ENCODE results near the gene PLXNA4.
"Not testable (repeated sequence)": the region's sequence is repeated elsewhere in the genome, so short reads cannot be mapped to it uniquely, and the experiment has no call there.

The PLXNA4 gene

DNA sequence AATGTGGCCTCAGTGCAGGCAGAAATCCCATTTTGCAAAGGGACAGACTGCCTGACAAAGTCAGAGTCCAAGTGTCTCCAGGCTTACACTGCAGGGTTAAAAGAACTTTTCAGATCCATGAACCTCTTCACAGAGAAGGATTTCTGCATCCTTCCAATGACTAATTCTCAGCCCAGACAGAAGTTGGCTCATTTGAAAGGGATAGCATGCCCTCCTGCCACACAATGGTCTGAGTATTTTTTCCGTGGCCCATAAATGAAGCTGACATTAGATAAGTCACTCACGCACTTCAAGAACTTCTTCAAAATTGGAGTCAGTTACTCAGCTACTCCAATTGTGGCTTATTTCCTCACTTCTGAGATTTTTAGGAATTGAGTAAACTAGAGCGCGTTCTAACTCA lies 170.2 kb downstream of the PLXNA4 start:
- no peak for DNase-seq

DNA sequence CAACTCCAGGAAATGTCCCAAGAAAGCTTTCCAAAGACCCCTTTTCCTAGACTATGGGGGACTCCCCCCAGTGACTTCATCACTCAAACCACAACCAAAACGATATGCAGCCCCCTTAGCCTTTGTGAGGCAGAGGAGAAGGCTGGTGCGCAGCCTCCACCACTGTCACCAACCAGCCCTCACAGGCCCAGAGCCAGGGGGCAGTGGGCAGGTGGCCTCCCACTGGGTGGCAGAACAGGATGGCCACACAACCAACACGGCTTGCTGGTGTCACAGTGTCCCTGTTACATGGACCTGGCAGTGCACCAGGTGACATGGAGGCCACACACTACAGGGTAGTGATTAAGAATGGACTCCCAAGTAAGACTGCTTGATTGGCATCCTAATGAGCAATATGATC lies 172.0 kb downstream of the PLXNA4 start:
- DNase-seq, result no peak

DNA sequence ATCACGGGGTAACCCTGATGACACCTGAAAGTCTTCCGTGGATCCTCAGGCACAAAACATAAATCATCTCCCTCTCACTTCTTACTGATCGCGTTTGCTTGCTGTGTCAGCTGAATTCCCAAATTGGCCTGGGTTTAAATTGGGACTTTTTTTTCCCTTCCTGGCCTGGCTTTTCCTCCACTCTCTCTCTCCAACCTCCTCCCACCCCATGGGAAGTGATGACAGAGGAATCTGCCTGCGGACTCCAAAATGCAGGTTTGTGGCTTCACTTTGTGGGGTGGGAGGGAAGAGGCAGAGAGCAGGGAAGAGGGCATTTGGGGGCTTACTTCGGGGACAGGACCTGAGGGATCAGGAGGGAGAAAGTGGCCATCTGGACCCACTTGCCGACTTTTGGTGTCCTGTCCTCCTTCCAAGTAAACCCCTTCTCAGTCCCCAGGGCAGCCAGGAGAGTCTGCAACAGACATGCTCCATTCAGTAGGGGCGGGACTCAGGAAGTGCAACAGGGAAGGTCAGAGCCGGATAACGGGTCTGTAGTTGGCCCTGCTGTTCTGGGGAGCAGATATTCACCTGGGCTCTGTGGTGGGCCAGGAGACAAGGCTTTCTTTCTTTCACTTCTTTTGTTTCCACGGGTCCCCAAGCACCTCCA lies 172.7 kb downstream of the PLXNA4 start:
- DNase-seq, result no peak

DNA sequence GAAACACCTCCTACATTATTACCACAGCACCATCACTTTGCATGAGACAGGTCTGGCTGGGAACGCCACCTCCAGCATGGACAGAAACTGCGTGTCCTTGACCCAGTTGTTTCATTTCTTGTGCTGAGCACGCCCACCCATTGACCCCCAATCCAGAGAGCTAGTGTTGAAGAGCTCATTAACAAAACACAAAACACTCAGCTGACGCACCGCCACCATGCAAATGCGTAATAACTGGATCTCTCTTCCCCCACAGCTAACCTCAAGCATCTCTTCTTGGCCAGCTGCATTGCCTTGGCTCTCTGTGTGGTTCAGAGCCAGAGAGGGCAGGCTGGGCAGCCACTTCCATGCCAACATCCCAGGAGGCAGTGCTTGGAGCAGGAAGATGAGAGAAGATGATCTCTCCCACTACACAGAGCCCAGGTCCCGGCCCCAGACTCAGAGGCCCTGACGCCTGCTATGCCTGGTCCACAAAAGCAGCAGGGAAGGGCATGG lies 173.5 kb downstream of the PLXNA4 start:
- DNase-seq, result peak; percentile 66

DNA sequence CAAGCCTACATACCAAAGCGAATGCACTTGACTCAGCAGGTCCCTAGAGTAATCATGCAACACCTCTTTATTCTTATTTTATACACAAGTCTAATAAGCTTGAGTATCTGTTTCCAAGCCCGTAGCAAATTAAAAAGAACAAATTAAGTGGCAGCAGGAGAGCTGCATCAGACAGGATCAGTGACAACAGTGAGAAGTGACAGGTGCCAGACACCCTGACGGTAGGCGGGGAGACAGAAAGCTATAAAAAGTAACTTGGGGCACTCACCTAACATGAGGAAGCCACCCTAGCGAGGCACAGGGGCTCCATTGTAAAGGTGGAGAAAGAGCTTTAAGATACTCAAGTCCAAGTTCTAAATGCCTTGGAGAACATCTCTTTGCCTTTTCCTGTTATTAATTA lies 174.2 kb downstream of the PLXNA4 start:
- DNase-seq, result no peak

DNA sequence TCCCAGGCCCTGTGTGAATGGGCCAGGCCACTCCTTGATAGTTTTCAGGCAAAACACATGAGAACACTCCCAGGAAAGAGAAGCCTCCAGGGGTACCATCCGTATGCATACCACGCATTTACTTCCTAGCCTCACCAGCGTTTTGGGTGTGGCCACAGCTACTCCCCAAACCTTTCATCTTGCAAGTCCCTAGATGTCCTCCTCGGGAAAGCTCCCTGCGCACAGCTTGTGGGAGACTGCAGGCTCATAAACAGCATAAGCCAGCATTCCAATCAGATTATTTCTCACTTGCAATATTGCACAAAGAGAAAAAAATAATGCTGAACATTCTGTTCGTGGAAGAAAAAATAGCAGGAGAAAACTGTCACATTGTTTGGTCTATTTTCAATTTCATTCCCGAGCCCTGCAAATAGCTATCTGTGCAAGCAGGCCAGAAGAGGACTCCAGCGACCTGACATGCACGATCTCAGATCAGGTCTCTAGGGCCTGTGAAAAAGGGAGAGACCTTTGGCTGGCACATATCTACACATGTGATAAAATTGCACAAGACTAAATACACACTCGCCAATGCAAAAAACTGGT lies 175.6 kb downstream of the PLXNA4 start:
- no peak for DNase-seq

DNA sequence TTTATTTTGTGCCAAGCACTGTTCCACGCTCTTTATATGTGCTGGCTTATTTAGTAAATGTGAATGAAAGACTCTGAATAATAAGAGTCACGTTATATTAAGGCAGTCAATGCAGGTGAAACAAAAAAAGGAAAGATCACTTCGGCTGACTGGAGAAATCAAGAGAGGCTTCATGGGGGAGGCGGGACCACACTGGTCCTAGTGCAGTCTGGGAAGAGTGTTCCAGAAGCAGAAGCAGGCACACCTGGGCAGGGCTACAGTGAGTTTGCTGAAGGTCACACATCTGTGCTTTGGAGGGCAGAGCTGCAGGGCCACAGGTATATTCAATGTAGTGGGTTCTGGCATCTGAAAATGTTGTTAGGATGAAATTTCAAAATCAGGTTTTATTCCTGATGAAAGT lies 176.9 kb downstream of the PLXNA4 start:
- DNase-seq, result no peak

DNA sequence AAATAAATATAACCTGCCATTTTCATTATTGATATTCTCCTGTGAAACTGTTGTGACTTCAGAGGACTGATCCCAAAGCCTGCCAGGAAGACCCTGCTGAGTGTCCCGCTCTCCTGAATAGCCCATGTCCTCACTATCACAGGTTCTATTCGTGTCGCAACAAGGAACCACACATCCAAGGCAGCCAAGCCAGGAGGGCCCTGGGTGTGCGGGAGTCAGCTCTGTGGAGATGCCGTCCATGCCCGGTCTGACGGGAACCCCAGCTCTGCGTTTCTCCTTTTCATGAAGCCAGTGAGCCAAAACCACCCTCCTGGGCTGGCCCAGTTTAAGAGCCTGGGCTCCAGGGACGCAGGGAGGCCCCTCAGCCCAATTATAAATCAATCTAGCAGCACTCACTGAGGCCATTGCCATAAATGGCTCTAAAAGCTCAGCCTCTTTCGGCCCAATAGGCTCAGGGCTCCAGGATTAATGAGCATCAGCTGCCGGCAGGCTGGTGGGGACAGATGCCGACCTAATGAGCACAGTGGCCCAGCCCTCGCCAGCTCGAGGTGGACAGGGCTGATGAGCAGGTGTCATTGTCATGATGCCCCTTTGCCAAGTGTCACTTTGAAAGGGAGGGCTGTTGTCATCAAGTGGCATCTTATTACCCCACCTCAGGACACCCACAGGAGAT lies 177.9 kb downstream of the PLXNA4 start:
- no peak for DNase-seq

DNA sequence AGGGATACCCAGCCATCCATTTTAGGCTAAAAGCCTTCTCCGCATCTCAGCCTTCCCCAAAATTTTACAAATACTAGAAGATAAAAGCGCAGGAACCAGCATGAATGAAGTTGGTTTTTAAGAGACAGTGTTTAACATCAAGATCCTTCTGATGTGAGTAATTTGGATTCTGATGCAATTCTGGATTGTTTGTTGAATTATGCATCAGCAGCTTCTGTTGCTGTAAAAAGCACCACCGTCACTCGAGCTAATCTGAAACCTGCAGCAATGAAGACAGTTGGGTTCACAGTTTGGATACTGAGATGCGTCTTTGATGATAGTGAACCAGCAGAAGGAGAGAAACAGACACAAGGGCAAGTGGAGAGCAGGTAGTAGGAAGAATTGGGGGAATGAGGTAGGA lies 179.2 kb downstream of the PLXNA4 start:
- no peak for DNase-seq

DNA sequence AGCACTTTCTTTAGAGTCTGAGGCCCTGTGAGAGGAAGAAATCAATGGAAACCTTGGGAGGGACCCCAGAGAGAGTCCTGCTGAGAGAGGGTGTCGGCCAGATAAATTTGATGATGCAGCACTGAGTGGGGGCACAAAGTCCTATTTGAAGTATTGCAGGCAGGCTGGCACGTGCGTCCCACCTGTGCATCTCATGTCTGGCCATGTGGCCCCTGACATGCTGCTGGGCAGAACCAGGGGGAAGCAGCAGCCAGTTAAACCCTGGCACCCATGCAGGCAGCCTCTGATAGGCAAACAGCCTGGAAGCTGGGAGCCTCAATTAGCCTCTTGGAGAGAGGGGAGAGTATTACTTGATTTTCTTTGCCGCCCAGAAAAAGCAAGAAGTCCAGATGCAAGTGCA lies 180.9 kb downstream of the PLXNA4 start:
- DNase-seq, result no peak

DNA sequence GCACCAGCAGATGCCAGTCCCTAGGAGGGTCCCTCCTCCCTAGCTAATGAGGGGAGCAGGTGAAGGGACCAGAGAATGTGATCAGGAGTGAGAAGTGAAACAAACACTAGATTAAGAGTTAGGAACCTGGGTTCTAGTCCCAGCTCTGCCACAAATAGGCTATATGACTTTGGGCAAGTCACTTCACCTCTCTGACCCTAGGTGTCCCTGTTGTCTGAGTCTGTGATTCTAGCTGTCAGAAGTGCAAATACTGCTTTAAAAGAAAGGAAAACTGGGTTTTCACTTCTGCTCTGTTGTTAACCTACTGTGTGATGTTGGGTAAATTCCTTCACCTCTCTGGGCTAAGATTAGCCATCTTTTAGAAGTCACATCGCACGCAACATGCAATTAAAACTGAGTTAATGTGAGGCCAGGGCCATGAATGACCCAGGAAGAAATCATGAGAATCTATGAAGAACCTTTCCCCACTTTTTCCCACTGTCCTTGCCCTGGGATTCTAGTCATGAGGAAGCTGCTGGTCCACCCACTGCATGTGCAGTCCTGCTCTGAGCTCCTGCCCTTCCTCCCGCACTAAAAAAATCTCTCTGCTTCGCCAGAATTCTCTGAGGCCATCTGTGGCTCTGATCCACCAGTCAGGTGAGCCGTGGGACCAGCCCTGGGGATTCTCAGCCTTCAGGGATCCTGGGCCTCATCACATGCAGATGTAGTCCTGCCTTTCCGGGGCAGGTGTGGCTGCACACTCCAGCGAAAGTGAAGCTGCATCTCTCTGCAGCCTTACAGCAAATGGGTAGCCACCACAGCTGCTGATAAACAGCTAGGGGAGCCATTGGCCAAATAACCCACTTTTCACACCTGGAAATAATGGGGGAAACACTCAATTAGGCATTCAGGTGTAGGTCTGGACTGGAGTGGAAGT lies 181.7 kb downstream of the PLXNA4 start:
- DNase-seq, result no peak

DNA sequence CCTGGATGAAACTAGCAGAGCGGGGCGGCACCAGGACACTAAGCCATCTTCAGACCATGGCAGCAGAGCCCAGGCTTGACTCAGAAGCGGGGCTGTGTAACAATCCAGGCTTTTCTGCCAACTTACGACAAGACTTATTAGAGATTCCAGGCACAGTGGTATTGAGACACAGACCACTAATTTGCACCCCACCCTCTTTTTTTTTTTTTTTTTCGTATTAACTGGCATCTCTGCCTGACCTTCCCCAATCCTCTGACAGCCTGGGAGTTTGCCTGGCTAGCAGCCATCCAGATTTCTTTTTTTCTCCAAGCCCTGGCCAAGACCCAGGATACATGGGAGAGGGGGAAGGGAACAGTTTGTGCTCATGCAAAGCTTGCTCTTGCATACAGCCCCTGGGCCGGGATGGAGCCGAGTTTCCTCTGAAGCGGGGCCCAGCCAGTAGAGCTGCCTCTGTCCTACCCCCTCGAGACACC lies 182.4 kb downstream of the PLXNA4 start:
- DNase-seq, result no peak

DNA sequence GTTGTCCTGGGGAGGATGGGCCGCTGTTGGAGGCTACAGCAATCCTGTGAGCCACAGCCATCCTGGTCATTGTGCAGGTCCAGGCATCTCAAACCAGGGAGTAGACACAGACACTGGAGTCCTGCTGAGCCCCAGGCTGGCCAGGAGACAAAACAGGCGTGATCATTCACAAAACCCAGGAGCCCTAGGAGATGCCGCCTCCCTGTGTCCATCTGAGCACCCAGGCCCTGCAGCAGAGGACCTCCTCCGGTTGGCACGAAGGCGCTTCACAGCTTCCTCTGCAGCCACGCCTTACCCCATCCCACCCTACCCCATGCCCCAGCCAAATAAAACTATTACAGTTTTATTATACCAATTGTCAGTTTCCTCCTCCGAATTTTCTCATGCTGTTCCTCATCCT lies 183.6 kb downstream of the PLXNA4 start:
- no peak for DNase-seq

DNA sequence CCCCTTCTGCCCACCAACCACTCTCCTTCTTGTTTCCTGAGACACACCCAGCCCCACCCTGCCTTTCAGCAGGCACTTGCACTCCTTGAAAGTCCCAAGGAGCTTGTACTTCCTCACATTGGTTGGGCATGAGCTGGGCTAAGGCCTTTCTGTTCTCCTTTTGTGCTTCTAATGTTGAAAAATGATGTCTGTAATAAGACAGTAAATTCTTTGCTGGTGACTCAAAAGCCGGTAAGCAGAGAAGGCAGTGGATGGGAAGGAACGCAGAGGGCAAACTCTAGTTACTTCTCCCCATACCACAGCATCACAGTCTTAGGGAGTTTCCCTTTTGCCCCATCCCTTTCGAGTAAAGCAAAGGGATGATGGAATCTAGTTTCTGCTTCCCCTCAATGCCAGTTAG lies 185.6 kb downstream of the PLXNA4 start:
- no peak for DNase-seq

DNA sequence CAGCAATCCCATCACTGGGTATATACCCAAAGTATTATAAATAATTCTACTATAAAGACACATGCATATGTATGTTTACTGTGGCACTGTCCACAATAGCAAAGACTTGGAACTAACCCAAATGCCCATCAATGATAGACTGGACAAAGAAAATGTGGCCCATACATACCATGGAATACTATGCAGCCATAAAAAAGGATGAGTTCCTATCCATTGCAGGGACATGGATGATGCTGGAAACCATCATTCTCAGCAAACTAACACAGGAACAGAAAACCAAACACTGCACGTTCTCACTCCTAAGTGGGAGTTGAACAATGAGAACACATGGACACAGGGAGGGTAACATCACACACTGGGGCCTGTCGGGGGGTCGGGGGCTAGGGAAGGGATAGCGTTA lies 186.2 kb downstream of the PLXNA4 start:
- not testable (repeated sequence) for DNase-seq

DNA sequence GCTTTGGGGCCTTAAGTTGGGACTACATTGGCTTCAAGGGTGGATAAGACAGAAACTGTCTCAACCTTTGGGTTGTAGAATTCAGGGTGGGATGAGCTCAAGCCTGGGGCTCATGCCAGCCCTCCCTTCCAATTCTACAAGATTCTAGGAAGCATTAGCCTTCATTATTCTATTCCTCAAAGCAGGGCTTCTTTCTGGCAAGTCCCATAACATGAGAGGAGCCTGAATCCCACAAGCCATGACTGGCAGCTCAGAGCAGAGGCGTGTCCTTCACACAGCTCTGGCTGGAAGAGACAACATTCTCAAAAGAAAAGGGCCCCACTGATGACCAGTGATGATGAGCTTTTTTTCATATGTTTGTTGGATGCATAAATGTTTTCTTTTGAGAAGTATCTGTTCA lies 187.6 kb downstream of the PLXNA4 start:
- no peak for DNase-seq

DNA sequence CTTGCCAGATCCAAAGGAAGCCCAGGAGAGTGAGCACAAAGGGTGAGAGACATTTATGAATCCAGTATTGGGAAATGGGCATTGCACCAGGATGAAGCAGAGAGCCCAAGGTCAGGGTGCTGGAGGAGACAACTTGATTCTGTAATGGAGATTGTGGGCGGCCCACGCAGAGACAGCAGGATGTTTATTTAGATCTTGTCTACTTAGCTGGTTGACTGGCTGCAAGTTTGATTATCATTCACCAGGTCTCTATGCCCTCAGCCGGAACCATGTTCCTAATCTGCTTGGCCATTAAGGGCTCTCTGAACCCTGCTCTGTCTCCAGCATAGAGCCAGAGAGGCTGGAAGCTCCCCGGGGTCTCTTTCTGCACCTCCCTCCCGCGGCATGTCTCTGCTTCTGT lies 188.7 kb downstream of the PLXNA4 start:
- DNase-seq, result no peak

DNA sequence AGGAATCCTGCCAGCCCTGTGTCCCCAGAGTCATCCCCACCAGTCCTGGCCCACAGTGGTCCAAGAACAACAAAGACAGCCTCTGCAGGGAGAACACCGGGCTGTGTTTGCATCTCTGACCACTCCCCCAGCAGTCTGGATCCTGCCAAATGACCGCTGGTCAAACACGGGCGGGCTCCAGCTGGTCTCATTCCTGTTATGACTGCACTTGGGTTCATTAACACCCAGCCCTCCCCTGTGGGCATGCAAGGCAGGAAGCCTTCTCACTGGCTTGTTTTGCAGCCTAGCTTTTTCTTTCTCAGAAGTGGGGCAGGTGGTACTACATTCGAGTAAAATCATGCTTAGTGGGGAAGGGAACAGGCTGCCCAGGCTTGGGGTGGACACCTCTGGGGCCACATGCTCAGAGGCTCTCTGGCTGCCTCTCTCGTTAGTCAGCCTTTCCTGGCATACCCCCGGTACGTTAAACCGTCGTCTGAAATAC lies 190.0 kb downstream of the PLXNA4 start:
- DNase-seq, result peak; percentile 63

DNA sequence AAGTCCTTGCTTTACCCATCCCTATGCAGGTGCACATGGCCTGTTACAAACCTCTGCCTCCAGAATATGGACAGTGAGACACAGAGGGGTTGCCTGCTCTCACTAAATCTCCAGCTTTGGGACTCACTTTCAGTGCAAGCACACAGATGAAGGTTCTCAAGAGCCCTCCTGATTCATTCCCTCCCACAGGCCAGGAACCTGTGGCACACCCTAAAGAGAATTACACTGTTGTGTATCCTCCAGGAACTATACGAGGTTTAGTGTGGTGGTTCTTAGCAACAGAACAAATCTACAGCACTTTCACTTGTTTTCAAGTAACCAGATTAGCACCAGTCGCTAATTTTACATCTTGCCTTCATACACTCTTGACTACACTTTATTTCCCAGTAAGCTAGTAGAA lies 192.3 kb downstream of the PLXNA4 start:
- DNase-seq, result no peak

DNA sequence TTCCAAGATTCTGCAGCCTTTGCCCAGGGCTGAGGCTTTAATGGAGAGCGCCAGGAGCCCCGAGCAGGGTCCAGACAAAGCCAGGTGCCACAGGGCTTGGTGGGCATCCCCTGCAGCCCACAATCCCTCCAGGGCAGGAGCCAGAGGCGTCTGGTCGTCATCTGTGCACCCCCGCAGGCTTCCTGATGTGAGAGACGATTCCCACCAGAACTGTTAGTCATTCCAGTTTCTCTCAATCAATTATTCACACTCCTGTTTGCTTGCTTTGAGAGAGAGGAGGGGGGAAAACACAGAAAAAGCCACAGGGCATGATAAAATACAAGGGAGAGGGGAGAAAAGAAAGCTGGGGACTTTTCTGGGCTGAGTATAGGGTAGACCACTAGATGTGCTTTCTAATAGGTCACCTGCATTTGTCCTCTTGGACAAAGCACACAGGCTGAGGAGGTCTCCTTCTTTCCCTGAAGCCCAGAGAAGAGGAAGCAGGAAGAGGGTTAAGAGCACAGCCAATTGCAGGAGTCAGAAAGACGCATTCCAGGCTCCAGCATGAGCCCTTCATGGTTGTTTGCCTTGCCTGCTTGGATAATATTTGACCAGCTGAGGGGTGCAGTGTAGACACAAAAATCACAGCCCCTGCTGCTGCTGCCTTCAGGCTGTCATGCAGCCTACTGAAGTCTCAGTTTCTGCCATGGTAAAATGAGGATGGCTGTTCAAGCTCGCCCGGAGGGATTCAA lies 194.4 kb downstream of the PLXNA4 start:
- no peak for DNase-seq

DNA sequence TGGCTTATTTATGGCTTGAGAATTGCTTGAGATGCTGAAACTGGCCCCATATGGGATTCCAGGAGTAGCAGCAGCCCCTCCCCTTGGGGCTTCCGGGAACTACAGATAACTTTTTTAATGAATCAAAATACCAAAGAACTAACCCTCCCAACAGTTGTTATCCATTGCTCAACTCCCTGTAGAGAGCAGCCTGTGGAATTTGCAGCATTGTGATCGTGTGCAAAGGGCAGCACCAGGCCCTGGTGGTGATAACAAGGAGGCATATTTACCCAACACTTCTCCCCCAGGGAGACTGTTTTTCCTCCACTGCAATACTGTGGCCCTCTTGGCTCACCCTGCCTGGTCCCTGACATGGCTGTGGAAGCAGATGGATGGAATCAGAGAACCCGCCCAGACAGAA lies 196.2 kb downstream of the PLXNA4 start:
- DNase-seq, result no peak

DNA sequence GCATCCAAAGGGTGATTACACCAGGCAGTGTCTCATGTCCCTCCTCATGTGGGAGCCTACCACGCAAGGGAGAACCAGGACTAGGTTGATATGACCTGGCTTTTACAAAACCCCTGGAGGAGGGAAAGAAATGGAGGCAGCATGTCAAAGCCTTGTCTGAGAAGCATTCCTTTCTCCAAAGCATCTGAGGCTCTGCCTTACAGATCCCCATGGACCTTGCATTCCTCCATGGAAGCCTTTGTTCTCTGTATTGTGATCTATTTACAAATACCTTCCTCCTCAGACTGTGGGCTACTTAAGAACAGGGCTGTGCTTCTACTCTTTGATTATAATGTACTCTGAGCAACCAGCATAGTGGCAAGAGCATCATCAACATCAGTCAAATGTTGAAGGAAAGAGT lies 197.0 kb downstream of the PLXNA4 start:
- no peak for DNase-seq
